HCT116 (cell line): ENCODE measurements around the gene SHTN1.

Source experiments
- EZH2 ChIP-seq: fragments of 200-600 bp; sonication (generic); IDR thresholded peaks from 2 replicates; pipeline ENCODE4 v1.6.1; 2017; ENCODE audit warnings: antibody characterized with exemption, mixed run types
- EZH2phosphoT487 ChIP-seq: fragments of 200-600 bp; IDR thresholded peaks from 2 replicates; pipeline ENCODE4 v1.6.1; 2018; ENCODE audit warnings: antibody characterized with exemption, borderline replicate concordance
- POLR2A ChIP-seq: IDR thresholded peaks from 2 replicates; pipeline ENCODE4 v1.7.0; 2011; ENCODE audit warnings: borderline replicate concordance; ENCODE audit not compliant: insufficient read depth, insufficient read length; ENCODE audit errors: extremely low read depth
- RAD21 ChIP-seq: IDR thresholded peaks from 2 replicates; pipeline ENCODE4 v1.6.1; 2012; ENCODE audit warnings: low read depth, mild to moderate bottlenecking
- ZNF274 ChIP-seq: fragments of 200-500 bp; sonication (Bioruptor generic); IDR thresholded peaks from 2 replicates; pipeline ENCODE4 v1.6.1; 2014; ENCODE audit warnings: mild to moderate bottlenecking, low read depth, low read length, inconsistent platforms
- TF ChIP-seq, protein P1 (sequence below), 3 experiments: fragments of 200-600 bp in 1 of 3; sonication (generic) in 1 of 3; IDR thresholded peaks in 2 of 3; conservative IDR thresholded peaks in 1 of 3; 2 replicates each; pipeline ENCODE4 v1.5.1; 2012 to 2017; ENCODE audit warnings: low read depth in 2 of 3, low read length in 2 of 3, antibody characterized with exemption in 1 of 3, borderline replicate concordance in 1 of 3, control low read depth in 1 of 3, mild to moderate bottlenecking in 1 of 3, mixed read lengths in 1 of 3, mixed run types in 1 of 3, moderate library complexity in 1 of 3; ENCODE audit not compliant: insufficient read depth in 1 of 3
- TF ChIP-seq, protein P2 (sequence below): IDR thresholded peaks from 2 replicates; pipeline ENCODE4 v1.6.1; 2012
- TF ChIP-seq, protein P3 (sequence below): IDR thresholded peaks from 2 replicates; pipeline ENCODE4 v1.6.1; 2011; ENCODE audit warnings: mild to moderate bottlenecking, low read length, moderate library complexity; ENCODE audit not compliant: insufficient replicate concordance; ENCODE audit errors: extremely low read depth
- TF ChIP-seq, protein P4 (sequence below): IDR thresholded peaks from 2 replicates; pipeline ENCODE4 v1.6.1; 2012

DNA sequence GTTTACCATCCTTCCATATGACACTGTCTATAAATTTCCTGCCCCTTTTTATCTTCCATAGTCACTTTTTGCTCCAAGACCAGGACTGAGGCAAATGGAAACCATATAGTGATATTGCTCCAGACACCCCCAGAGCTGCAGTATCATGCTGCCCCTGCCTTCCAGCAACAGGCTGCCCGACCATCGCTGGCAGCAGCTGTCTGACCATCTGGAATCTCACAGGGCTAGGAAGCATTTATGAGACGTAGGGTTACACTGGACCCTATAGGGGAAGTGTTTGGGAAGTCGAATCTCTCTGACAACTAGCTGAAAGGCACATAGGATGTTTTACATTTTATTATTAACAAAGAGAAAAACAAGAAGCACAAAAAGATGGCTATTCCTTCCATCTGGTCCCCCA lies 136.3 kb downstream of the SHTN1 start:
- TF ChIP-seq, protein P1, sequence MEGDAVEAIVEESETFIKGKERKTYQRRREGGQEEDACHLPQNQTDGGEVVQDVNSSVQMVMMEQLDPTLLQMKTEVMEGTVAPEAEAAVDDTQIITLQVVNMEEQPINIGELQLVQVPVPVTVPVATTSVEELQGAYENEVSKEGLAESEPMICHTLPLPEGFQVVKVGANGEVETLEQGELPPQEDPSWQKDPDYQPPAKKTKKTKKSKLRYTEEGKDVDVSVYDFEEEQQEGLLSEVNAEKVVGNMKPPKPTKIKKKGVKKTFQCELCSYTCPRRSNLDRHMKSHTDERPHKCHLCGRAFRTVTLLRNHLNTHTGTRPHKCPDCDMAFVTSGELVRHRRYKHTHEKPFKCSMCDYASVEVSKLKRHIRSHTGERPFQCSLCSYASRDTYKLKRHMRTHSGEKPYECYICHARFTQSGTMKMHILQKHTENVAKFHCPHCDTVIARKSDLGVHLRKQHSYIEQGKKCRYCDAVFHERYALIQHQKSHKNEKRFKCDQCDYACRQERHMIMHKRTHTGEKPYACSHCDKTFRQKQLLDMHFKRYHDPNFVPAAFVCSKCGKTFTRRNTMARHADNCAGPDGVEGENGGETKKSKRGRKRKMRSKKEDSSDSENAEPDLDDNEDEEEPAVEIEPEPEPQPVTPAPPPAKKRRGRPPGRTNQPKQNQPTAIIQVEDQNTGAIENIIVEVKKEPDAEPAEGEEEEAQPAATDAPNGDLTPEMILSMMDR (IDR thresholded peaks at IDR 0.05 in 2 of 3, conservative IDR thresholded peaks at IDR 0.05 in 1 of 3; ENCODE audit: borderline replicate concordance in 1 of 3, insufficient read depth in 1 of 3, low read depth in 2 of 3, low read length in 2 of 3), result no peak
- TF ChIP-seq EZH2phosphoT487 (no peak), EZH2 (no peak), ZNF274 (no peak), POLR2A (no peak), RAD21 (no peak)
- TF ChIP-seq, protein P2, sequence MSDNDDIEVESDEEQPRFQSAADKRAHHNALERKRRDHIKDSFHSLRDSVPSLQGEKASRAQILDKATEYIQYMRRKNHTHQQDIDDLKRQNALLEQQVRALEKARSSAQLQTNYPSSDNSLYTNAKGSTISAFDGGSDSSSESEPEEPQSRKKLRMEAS, result no peak
- TF ChIP-seq, protein P3, sequence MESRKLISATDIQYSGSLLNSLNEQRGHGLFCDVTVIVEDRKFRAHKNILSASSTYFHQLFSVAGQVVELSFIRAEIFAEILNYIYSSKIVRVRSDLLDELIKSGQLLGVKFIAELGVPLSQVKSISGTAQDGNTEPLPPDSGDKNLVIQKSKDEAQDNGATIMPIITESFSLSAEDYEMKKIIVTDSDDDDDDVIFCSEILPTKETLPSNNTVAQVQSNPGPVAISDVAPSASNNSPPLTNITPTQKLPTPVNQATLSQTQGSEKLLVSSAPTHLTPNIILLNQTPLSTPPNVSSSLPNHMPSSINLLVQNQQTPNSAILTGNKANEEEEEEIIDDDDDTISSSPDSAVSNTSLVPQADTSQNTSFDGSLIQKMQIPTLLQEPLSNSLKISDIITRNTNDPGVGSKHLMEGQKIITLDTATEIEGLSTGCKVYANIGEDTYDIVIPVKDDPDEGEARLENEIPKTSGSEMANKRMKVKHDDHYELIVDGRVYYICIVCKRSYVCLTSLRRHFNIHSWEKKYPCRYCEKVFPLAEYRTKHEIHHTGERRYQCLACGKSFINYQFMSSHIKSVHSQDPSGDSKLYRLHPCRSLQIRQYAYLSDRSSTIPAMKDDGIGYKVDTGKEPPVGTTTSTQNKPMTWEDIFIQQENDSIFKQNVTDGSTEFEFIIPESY, result no peak
- TF ChIP-seq, protein P4, sequence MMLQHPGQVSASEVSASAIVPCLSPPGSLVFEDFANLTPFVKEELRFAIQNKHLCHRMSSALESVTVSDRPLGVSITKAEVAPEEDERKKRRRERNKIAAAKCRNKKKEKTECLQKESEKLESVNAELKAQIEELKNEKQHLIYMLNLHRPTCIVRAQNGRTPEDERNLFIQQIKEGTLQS, result no peak
